Body of pancreas (tissue), 4 donors: ENCODE data around the gene SEMA3E. TPM values are rescaled to one million over a fixed set of nuclear protein-coding genes. Genes with fewer than 3 reads are reported as not detected.

Experiments used
- ATAC-seq: fragments of 150-250 bp; one replicate; pipeline ENCODE4 v1.9.1; 2016
- DNase-seq, 4 donors: peaks; one replicate each; pipeline ENCODE4 v3.0.0-alpha.2; 2019
- H3K27ac ChIP-seq, 4 donors: fragments of 200-600 bp; sonication (generic); 1 replicate in 3 of 4; 2 replicates in 1 of 4; pipeline versions ENCODE4 v1.5.1 to v1.6.1; 2016 to 2019; ENCODE audit warnings: mild to moderate bottlenecking in 1 of 4, mixed read lengths in 1 of 4, moderate library complexity in 1 of 4
- H3K27me3 ChIP-seq, 2 donors: fragments of 200-600 bp; sonication (generic); one replicate each; pipeline ENCODE4 v1.6.0; 2016; ENCODE audit warnings: mild to moderate bottlenecking in 1 of 2
- H3K36me3 ChIP-seq, 2 donors: fragments of 200-600 bp; sonication (generic); replicated peaks in 1 of 2; 2 replicates each; pipeline ENCODE4 v1.5.1; 2016; ENCODE audit warnings: low read depth in 2 of 2; ENCODE audit not compliant: insufficient read depth in 1 of 2
- H3K4me1 ChIP-seq: fragments of 200-600 bp; sonication (generic); one replicate; pipeline ENCODE4 v1.6.0; 2016
- H3K4me3 ChIP-seq, 2 donors: fragments of 200-600 bp; sonication (generic); 1 replicate in 1 of 2; 2 replicates in 1 of 2; pipeline ENCODE4 v1.5.1; 2016 to 2019
- H3K9me3 ChIP-seq, 3 donors: fragments of 200-600 bp; sonication (generic); 1 replicate in 2 of 3; 2 replicates in 1 of 3; pipeline ENCODE4 v1.5.1; 2016
- POLR2A ChIP-seq, 3 donors: fragments of 450-650 bp; IDR thresholded peaks; one replicate each; pipeline ENCODE4 v1.6.1; 2016; ENCODE audit warnings: antibody characterized with exemption in 3 of 3, mild to moderate bottlenecking in 2 of 3
- WGBS, 2 donors: methylation state at CpG; one replicate each; pipeline ENCODE4 v1.1.5; 2017; 5-methylcytosine and 5-hydroxymethylcytosine counted together
- intact Hi-C: fragments of 100-400 bp; cut with DNase I; formaldehyde crosslinking; loops from one replicate; pipeline ENCODE4 v1.15.1; 2023
- total RNA-seq, 2 donors: library from RNA; depleted of rRNA; stranded (reverse); fragments of >200 nt; gene quantifications; one replicate each; pipeline ENCODE4 v1.1.0, GENCODE V29; 2016
- TF ChIP-seq, protein P1 (sequence below), 7 experiments: fragments of 450-650 bp in 4 of 7; fragments of 200-600 bp in 3 of 7; sonication (generic) in 3 of 7; IDR thresholded peaks; one replicate each; pipeline ENCODE4 v1.5.1; 2016 to 2019; ENCODE audit warnings: antibody characterized with exemption in 7 of 7

SEMA3E gene
- total RNA-seq, 2 donors from 2014 or later = under 0.01 to 20.5 TPM

DNA sequence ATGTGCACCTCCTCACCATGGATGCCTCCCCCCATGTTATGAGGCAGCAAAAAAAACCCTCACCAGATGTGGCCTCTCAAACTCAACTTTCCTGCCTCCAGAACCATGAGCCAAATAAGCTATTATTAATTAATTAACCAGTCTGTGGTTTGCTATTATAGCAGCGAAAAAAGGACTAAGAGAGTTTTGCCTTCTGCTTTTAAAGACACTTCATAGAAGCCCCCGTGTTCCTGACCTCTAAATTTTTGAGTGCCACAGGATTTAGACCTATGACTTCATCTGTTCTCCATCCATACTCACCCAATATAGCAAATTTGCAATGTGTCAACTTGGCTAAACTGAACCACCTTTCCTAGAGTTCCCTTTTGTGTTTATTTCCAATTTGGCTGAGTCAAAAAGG is 9.2 kb upstream of the SEMA3E start:
- Histone ChIP-seq H3K27ac (no peak overlapping the region), H3K4me1 (no peaks in the 10 kb centered on the region), H3K36me3 (no peaks in the 10 kb centered on the region), H3K4me3 (no peak overlapping the region), H3K27me3 (no peaks in the 10 kb centered on the region), H3K9me3 (no peaks in the 10 kb centered on the region)
- DNase-seq (no peak), ATAC-seq (no peak)
- TF ChIP-seq, protein P1, sequence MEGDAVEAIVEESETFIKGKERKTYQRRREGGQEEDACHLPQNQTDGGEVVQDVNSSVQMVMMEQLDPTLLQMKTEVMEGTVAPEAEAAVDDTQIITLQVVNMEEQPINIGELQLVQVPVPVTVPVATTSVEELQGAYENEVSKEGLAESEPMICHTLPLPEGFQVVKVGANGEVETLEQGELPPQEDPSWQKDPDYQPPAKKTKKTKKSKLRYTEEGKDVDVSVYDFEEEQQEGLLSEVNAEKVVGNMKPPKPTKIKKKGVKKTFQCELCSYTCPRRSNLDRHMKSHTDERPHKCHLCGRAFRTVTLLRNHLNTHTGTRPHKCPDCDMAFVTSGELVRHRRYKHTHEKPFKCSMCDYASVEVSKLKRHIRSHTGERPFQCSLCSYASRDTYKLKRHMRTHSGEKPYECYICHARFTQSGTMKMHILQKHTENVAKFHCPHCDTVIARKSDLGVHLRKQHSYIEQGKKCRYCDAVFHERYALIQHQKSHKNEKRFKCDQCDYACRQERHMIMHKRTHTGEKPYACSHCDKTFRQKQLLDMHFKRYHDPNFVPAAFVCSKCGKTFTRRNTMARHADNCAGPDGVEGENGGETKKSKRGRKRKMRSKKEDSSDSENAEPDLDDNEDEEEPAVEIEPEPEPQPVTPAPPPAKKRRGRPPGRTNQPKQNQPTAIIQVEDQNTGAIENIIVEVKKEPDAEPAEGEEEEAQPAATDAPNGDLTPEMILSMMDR (IDR thresholded peaks at IDR 0.05) = no peak
- no peak for TF ChIP-seq POLR2A (IDR thresholded peaks at IDR 0.05)
- intact Hi-C loops = no loop called here
- 24 to 26% methylated on average over 2 of the region's 2 CpGs for WGBS, 2 donors

DNA sequence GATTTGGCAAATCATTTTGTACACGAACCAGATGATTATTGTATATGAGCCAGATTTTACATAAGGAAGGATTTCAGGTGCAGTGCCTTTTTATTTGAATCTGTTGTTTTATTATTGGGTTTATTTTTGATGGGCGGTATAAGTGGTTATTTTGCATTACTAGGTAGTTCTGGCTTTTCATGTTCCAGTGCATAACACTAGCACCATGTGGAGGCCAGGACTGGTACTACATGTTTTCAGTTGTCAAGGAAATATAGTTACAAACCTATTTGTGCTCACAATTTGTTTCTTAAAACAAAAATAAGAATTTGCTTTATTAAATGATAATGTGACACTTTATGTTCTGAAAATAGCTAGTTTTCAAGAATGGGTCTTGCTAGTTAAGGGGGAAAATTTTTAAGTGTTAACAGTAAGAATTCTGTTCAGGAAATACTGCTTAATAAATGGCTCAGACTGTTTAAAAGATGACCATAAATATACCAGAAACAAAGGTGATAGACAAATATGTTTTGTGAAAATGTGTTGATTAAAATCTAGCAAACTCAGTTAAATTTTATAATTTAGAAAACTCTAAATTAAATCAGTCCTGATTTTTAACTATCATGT is 7.1 kb upstream of the SEMA3E start:
- no peaks in the 10 kb centered on the region for H3K9me3 ChIP-seq
- intact Hi-C loops = no loop called here
- H3K4me3 ChIP-seq = no peak overlapping the region
- no peak for TF ChIP-seq POLR2A (IDR thresholded peaks at IDR 0.05)
- TF ChIP-seq, protein P1 (IDR thresholded peaks at IDR 0.05) = peak; percentile 49 to 96 (median 84)
- no peaks in the 10 kb centered on the region for H3K36me3 ChIP-seq
- no peaks in the 10 kb centered on the region for H3K4me1 ChIP-seq
- H3K27me3 ChIP-seq = no peaks in the 10 kb centered on the region
- 10% methylated on average over 2 of the region's 2 CpGs for WGBS, 2 donors
- DNase-seq = peak; percentile 44 to 57 (median 52)
- peak; percentile 59 for ATAC-seq
- no peak overlapping the region for H3K27ac ChIP-seq

DNA sequence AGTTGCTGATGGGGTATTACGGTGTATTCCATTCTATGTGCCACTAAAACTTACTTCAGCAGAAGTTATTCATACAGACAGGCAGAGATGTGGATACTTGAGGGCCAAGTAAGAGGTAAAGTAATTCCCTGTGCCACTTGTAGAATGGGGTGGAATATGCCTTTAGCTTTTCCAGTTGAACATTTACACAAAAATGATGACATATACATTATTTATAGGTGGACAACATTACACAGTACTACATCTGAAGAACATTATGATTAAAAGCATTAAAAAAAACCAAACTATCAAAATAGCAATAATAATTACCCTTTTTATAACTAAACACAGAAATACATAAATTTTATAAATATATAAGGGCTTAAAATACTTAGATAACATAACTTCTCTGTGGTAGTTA is 3.5 kb upstream of the SEMA3E start:
- Histone ChIP-seq H3K4me1 (peaks cover 11% of the 10 kb centered on the region), H3K36me3 (no peaks in the 10 kb centered on the region), H3K27ac (no peak overlapping the region), H3K9me3 (no peaks in the 10 kb centered on the region), H3K27me3 (peaks cover 0 to 3% of the 10 kb centered on the region in 2 donors), H3K4me3 (no peak overlapping the region)
- DNase-seq (no peak), ATAC-seq (no peak)
- TF ChIP-seq, protein P1 (IDR thresholded peaks at IDR 0.05) = no peak
- TF ChIP-seq POLR2A (IDR thresholded peaks at IDR 0.05) = no peak
- 88 to 94% methylated on average over 1 of the region's 1 CpG for WGBS, 2 donors
- intact Hi-C loops = no loop called here

DNA sequence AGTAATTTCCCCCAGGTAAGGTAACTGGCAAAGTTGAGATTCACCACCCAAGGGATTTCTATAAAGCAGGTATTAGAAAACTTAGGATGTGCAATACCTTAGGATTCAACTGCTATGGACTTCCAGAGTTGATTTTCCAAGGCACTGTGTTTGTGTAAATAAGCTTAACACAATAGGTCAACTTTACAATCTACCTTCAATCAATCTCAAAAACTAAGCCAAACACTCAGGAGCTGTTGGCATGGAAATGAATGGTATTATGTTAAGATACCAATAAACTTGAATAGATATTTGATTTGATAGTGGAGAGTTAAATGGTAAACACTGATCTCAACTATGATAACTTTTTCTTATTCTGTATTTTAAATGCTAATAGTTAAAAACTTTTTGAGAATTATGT is 762 bp upstream of the SEMA3E start:
- H3K27me3 ChIP-seq = peaks cover 0 to 3% of the 10 kb centered on the region in 2 donors
- no peak overlapping the region for H3K27ac ChIP-seq
- no peaks in the 10 kb centered on the region for H3K9me3 ChIP-seq
- intact Hi-C loops = no loop called here
- ATAC-seq (no peak), DNase-seq (no peak)
- TF ChIP-seq POLR2A (IDR thresholded peaks at IDR 0.05) = no peak
- TF ChIP-seq, protein P1 (IDR thresholded peaks at IDR 0.05) = no peak
- H3K36me3 ChIP-seq = no peaks in the 10 kb centered on the region
- H3K4me1 ChIP-seq = peaks cover 11% of the 10 kb centered on the region
- no peak overlapping the region for H3K4me3 ChIP-seq

DNA sequence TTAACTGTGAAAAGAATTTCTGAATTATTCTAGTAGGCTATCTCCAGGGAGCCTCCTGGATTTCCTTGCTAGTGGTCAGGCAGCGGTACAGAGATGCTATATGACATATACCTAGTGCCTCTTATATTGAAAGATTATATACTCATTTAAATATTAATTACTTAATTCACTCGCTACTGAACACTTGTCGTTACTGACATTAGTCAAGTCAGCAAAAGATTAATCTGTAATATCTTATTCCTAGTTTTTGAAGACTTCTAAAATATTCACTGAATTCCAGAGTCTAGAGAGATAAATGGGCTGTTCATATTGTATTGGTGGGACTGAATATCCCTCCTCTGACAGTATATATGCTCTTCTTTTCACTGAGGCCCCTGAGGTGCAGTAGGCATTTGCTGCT is 2.9 kb downstream of the SEMA3E start:
- Histone ChIP-seq H3K4me1 (peaks cover 11% of the 10 kb centered on the region), H3K9me3 (no peaks in the 10 kb centered on the region), H3K36me3 (no peaks in the 10 kb centered on the region), H3K27ac (peak overlapping the region in 1 of 4 donors; percentile 26), H3K4me3 (no peak overlapping the region), H3K27me3 (peaks cover 0 to 3% of the 10 kb centered on the region in 2 donors)
- DNase-seq (no peak), ATAC-seq (no peak)
- intact Hi-C loops = no loop called here
- WGBS, 2 donors = 86 to 88% methylated on average over 3 of the region's 3 CpGs
- no peak for TF ChIP-seq POLR2A (IDR thresholded peaks at IDR 0.05)
- TF ChIP-seq, protein P1 (IDR thresholded peaks at IDR 0.05) = no peak
